HG03196 (cell line): ENCODE measurements around the gene KLRD1.
"Not testable (repeated sequence)": the region's sequence is repeated elsewhere in the genome, so short reads cannot be mapped to it uniquely, and the experiment has no call there.

Experiments used
- ATAC-seq: cut with Tn5 transposase; IDR thresholded peaks from one replicate; pipeline ENCODE4 v1.9.1; 2021; ENCODE audit not compliant: unreplicated experiment

The KLRD1 gene

DNA sequence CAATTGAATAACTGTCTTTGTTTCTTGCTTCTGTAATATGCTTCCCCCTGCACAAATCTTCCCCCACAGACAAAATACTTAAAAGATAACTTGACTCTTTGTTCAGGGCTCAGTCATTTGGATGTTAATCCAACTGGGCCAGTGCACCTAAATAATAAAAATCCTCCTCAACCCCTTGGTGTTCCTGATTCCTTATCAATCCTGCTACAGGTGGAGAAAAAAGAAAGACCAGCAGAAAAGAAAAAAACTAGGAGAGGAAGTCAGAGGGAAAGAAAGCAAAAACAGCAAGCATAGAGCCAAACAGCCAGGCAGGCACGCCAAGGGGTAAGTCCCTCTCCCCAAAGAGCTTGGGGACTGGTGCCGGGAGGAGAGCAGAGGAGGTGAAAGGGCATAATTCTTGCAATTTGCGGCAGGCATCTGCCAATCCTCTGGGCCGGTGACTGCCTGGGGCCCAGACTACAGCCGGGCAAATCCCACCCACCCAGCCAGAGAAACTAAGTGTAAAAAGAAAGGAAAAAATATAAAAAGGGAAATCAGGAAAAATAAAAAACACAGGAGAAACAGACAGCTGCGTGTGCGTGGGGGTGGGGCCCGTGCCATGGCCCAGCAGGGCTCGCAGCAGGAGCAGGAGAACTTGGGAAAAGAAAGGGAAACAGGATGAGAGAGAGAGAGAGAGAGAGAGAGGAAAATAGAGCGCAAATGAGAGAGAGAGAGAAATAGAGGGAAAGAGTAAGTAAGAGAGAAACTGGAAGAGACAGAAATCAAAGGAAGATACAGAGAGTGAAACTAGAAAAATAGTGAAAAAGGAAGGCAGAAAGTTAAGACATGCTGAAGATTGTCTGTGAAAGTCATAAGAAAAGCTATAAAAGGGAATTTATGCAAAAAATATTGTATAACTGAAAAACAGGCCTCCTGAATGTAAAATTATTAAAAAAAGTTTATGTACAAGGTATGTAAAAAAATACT, 60.8 kb downstream of the KLRD1 start:
- no peak for ATAC-seq

DNA sequence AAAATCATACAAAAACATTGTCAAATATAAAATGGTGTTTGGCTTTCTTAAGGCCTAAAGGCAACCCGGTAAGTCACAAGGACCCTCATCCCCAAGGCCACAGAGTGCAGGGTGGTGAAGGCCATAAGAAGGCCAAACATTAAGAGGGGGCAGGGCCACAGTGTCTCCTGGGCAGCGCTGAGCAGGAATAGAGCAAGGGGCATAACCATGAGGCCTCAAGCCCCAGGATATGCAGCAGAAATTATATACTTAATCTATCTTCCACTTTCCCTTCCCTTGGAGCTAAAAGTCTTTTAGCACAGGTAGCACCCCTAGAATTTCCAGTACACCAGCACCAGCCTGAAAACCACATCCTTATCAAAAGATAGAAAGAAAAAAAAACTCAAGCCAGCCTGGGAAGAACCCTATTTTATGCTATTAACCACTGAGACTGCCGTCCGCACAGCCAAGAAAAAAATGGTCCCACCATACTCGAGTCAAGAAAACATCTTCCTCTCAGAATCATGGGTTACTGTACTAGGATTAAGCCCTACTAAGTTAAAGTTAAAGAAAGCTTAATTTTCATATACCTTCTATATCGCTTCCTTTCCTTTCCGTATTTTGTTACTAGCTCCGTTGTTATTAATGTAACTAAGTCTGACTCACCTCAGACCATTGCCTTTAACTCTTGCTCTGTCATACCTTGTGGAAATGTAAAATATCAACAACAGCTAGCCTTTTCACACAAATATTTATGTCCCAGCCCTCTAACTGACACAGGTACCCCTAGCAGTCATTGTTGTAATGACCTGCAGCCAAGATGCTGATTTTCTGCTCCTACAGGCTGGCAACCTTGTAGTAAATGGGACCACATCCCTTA, 62.1 kb downstream of the KLRD1 start:
- ATAC-seq, result no peak

DNA sequence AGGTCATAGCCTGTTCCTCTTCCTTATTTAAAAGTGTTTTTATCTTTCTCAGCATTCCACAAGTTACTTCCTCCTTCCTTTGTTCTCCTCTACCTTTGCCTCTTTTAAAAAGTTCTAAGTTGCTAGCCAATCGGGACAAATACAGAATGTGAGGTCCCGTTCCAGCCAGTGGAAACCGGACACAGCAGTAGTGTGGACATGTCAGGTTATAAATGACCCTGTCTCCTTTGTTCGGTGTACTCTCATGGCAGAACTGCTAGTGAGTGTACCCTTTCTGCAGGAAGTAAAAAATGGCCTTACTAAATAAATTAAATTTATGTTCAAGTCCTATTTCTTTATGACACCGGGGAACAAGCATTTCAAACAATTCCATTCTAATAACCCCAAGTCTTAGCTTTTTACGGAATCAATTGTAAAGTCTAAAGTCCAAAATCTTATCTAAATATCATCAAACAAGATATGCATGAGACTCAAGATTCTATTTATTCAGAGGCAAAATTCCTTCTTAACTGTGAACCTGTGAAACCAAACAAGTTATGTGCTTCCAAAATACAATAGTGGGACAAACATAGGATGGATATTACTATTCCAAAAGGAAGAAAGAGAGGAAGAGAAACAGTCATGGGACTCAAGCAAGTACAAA, 64.3 kb downstream of the KLRD1 start:
- ATAC-seq, result not testable (repeated sequence)

DNA sequence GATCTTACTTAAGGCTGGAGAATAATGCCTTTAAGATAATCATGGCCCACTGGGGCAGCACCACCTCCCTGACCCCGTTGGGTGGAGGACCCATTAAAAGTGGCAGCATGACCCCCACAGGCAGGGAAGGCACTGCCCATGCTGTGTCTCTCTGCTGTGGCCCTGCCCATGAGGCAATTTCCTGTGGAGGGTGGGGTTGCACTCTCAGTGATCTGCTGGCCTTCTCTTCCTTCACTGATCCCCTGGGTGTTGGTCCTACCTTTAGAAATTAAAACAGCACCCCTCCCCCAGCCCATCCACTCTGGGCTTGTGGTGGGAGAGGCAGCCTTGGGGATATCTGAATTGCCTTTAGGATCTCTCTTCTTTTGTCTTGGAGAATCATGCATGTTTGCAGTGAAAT, 64.9 kb downstream of the KLRD1 start:
- ATAC-seq, result no peak

DNA sequence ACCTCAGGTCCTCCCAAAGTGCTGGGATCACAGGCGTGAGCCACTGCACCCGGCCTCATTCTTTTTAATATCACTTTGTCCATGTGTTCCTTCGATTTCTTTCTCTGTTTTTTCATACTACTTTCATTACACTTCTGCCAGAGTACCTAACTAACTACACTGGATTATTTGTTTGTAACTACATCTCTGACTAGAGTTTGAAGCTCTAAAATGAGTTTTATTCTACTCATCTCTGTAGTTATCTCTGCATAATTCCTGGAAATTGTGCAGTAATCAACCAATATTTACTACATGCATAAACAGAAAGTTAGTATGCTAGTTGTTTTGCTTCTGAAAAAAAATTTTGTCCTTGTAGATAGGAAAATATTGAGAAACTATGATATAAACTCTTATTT, 67.0 kb downstream of the KLRD1 start:
- ATAC-seq, result no peak

DNA sequence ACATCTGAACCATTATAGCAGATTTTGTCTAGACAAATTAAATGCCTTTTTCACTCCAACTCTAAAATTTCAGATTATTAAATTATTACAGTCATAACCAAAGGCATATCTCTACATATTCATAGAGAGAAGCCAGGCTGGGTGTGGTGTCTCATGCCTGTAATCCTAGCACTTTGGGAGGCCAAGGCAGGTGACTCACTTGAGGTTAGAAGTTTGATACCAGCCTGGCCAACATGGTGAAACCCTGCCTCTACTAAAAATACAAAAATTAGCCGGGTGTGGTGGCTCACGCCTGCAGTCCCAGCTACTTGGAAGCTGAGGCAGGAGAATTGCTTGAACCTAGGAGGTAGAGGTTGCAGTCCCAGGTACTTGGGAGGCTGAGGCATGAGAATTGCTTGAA, 71.1 kb downstream of the KLRD1 start:
- not testable (repeated sequence) for ATAC-seq
